HT1080 (cell line): Measurements from ENCODE around the gene LPAR4. TPM values are rescaled to one million over a fixed set of nuclear protein-coding genes. Genes with fewer than 3 reads are reported as not detected.

Experiments
- total RNA-seq: library from RNA; depleted of rRNA; stranded (reverse); fragments of >200 nt; shearing (Covaris generic); gene quantifications from 2 replicates; pipeline ENCODE4 v1.2.3, GENCODE V29; 2014; rRNA removed

Gene LPAR4
- total RNA-seq, 1 experiment from 2014 or later, result not detected

Other genes with a start within 250 kb of the LPAR4 start
- gene RTL3, start 88.4 kb upstream of the LPAR4 start, total RNA-seq, result 1.2 TPM in 2 replicates
- not detected in 2 replicates for gene P2RY10, start 197.7 kb downstream of the LPAR4 start, total RNA-seq